GM19452 (cell line): ENCODE data around the gene APOBEC2.

ENCODE experiments used
- ATAC-seq: cut with Tn5 transposase; IDR thresholded peaks from one replicate; pipeline ENCODE4 v1.9.1; 2021; ENCODE audit not compliant: unreplicated experiment

Gene APOBEC2

DNA sequence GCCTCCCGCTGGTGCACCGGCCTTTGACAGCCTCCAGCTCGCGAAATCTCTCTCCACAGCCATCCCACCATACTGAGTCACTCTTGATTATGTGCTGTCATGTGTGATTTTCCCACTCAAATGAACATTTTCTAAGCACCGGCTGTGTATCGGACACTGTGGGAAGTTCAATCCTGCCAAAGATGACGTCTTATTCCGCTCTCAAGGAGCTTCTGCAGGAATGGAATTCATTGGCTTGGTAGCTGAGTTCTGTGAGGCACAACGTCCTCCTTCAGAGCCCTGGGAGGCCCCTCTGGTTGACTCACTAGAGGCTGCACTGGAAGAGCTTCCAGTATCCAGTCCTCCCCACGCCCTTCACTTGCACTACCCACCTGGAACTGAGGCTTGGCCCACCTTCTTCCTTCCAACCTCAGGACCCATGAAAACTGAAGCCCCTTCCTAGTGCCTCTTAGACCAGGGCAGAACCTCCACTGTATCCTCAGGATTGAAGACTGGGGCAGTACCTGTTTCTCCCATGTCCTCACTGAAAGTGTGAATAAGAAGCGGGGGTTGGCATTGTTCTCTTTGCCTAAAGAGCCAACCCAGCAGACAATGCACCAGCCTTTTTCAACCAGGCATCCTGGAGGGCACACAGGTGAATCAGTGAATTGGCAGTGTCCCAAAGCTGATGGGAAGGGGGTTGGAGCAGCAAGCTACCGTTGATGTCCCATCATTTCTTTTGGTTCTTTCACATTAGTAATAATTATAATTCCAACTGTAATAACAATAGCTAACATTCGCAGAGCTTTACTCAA, 15.7 kb upstream of the APOBEC2 start:
- no peak for ATAC-seq

DNA sequence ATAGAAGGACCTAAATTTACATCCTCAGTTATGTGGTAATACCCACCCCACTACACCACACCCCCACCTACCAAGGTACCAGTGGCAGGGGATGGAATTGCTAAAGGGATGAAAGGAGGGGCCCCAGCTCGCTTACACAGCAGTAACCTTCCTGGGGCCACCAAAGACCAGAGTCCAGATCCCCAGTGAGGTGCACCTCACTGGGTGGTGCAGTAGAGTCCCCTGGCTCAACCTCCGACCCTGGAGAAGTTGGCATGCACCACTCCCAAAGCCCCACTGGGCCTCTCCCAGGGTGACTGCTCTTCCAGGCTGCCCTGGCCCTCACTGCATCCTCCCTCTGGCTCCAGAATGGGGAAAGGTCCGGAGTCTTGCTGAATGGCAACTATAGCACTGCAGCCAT, 14.8 kb upstream of the APOBEC2 start:
- ATAC-seq: no peak

DNA sequence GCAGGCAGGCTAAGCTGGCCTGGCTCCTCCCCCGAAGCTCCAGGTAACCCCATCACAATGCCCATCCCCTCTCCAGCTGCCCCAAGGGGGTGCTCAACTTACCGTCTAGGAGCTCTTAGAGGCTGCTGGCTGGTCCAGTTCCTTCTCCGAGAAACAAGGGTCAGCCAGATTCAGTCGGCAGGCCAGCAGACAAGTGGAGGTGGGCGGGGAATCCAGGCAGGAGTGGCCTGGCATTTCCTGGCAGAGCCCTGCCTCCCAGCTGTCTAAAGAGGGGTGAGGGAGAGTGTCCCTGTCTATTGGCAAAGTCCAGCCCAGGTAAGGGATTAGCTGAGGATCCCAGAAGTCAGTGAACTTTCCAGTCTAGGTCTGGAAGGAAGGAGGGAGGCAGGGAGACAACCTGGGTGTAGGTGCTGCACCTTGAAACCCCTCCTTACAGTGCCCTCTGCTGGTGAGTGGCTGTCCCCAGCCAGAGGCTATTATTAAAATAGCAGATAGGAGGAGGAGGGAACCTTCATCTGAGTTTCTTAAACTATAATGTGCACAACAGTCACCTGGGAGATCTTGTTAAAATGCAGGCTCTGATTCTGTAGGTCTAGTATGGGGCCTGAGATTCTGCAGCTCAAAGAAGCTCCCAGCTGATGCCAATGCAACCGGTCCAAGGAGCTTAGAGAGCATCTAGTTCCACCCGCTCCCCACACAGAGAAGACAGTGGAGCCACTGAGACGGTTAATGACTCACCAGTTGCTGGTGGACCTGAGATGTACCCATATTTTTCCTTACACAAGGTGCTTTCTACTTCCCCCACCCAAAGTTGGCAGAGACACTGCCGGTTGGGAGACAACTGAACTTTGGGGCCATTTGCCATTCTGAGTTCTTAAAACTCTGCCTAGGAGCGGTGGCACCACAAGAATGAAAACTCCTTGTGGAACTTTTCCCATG, 13.7 kb upstream of the APOBEC2 start, which contains the start of gene UNC5CL:
UNC5CL (minus strand) TSS at position 162 of the 939 bp plus-strand sequence. CDS start 4,147 bp downstream, outside the sequence.
- ATAC-seq: no peak

DNA sequence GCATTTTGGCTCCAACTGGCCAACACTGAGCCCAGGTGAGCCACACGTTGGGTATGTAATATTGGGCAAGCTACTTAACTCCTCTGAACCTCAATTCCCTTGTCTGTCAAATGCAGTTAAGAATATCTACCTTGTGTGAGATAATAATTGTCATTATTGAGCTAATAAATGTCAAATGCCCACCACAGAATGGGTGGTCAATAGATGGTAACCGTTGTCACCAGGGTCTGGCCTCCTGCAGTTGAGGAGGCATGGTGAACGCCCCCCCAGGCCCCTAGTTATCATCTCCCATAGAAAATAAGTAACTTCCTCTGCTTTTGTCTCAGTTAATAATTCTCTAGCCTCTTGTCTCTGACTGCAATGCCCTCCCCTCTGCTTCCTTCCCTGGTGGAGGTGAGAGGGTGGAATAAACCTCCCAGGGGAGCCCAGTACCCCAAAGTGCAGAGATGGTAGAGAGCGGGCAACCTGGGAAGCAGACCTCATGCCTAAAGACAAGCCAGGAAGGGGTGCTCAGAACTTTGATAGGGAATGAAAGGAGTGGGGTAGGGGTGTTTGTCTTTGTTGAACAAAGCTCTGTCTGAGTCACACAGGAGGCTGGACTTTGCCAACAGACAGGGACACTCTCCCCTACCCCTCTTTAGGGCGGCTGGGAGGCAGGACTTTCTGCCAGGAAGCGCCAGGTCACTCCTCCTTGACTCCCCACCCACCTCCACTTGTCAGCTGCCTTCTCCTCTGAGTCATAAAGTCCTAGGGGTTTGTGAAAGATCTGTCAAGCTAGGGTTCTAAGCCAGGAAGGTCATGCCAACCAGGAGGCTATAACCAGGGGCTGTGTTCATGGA, 12.7 kb upstream of the APOBEC2 start:
- ATAC-seq: no peak

DNA sequence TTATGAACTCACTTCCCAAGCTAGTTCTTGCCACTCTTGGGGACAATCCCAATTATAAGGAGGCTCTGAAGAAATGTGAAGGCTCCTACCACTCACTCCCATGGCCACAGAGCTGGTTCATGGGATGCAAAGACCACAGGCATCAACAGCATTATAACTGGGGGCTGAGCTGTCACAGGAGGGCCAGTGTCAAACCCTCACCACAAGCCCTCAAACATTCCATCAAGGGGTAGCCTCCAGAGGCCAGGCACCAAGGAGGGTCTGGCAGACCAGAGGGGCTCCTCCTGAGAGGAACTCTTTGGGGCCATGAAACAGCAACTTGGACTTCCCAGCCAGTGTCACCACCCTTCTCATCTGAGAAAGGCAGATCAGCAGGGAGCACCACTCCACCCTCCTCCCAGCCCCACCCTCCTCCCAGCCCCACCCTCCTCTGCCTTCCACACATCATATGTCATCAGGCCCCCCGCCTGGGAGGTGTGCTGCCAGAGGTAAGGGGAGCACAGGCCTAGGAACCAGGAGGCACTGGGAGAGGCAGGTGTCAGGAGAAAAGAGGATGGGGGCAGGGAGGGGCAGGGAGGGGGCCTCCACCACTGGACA, 12.0 kb upstream of the APOBEC2 start:
- ATAC-seq: no peak

DNA sequence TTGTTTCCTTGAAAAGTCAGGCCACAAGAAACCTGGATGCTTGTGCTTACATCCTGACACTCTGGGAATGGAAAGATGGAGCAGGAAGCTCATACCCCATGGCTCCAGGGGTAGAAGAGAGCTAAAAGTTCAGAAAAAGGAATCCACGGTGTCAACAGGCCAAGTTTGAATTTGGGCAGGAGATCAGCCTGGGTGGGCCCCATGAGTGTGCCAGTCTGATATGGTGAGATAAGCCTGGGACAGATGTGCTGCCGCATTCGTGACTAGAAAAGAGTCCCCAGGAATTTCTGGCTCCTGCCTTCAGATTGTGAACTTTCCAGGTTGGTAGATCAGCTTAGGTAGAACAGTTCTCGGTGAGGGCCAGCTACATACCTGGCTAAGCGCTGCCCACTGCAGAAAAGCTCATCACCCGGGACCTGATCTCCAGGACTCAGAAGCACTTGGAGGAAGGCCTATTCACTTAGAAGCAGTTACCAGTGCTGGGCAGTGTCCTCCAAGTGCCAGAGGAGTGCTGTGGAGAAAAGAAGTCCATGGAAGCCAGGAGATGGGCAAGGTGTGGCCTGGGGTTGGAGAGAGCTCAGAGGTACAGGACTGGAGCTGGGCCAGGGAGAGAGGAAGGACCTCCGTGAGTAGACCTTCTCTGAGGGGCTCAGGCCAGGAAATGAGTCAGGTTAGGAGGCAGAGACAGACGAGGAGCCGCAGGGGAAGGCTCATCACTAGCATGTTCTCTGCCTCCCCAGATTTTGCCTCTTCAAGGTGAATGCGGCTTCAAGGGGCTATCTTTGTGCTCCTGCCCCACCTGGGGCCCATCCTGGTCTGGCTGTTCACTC, 10.6 kb upstream of the APOBEC2 start, which contains the start of gene TSPO2:
TSPO2 (plus strand) TSS at position 242 of the 830 bp plus-strand sequence; CDS start at position 761, 519 bp downstream.
- no peak for ATAC-seq

DNA sequence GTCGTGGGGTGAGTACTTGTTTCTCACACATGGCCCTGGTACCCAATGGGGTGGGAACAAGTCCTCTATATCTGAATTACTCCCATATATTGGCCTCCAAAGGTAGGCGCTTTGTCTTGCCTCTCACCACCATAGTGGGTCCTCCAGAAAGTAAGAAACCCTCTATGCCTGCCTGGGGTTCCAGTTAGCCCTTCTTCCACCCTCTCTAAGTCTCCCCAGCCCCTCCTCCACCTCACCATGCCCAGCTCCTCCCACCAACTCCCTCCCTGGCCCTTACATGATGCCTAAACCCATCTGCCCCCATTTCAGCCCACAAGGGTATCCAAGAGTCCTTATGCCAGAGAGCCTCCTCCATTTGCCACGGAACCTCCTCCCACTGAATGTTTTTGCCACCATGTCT, 9.9 kb upstream of the APOBEC2 start:
- no peak for ATAC-seq

DNA sequence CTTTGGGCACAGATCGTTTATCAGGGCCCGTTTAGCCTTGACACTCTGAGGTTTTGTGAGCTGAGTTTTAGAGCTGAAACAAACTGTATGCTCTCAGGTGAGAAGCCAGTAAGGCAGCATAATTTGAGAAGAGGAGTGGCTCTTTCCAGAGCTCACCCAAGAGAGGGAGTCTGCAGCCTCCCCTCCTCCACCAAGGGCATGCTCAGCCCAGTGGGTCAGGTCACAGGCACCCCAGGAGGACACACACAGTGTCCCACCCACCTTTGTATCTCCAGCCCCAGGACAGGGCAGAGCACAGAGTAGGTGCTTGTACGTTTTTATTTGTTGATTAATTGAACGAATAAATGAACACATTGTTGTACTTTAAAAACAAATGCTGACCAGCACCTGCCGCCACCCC, 7.3 kb upstream of the APOBEC2 start:
- no peak for ATAC-seq

DNA sequence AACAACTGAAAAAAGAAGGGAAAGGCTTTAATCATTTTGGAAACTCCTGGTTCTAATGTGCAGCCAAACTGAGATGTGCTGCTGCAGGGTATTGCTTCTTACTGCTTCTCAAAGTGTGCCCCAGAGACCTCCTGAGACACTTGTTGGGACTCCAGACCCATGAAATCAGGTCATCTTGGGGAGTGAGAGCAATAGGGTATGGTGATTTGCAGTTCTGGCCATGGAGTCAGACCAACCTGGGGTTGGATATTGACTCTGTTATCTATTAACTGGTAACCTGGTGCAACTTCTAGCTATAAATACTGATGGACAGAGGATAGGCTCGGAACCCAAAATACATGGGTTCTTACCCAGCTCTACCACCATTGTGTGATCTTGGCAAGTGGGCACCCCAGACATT, 6.9 kb upstream of the APOBEC2 start:
- ATAC-seq: no peak

DNA sequence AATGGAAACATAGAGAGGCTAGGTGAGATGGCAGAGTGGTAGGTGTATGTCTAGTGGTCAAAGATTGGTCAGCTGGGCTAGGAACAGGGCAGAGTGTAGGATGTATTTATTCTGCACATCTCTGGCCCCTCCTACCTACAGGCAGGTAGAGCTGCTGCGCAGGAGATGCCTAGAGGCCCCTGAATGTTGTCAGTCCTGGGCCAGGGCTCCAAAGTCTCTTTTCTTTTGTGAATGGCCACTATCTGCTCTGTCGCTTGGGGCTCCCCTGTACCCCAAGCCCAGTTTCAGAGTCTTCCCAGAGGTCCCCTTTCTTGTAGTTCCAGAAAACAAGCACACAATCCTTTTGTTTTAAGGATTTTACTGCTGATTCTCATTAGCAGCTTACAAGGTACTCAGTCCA, 5.7 kb upstream of the APOBEC2 start:
- ATAC-seq: no peak

DNA sequence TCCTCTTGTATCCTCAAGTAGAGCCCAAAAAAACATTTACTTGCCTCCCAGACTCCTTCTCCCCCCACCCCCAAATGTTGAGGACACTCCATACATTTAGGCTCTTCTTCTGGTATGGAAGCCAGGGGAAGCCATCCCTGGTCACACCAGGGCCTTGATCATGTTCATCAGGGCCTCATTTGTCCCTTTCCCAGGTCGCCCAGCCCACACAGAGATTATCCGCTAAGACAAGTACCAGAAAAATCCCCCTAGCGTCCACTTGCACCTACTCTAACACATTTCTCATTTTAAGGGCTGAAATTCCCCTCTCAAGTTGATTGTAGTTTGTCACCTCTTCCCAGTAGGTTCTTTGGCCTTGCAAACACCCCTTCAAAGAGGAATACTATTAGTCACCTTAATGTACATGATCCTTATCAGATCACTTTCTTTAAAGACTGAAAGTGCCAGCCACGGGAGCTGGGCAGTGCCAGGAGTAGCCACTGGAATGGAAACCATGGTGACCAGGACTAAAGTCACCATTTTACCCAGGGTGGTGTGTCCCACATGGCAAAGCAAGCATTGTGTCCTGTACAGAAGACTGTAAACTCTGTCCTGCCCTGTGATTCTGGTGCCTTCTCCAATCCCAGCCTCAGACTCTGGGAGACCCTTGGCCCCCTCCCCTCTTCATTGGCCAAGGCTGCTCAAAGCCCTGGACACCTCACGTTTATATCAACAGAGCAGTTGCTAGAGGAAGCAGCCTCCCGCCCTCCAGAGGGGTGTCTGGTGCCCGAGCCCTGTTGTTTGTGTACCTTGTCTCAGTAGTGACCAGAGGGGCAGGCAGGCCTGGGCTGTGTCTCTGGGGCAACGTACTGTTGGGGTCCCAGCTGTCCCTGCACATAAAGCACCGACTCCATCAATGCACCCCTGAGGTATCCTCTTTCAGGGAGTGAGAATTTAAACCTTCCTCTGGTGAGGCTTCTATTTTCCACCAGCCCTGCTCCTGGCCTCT, 5.0 kb upstream of the APOBEC2 start:
- ATAC-seq: no peak

DNA sequence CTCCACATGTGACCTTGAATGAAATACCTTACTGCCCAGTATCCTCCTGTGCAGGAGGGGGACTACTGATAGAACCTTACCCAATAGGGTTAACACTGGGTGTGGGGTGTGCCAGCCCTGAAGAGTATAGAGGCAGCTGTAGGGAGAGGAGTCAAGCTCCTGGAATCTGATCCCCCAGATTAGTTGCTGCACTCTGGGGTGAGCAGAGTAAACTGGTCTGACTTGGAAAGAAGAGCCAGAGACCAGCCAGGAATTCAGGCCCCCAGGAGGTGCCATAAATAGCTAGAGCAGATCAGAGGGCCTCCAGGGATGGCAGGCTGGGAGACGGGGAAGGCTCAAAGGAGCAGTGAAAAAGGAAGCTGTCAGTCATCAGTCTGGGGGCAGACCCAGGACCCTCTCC, 3.5 kb upstream of the APOBEC2 start:
- ATAC-seq: no peak

DNA sequence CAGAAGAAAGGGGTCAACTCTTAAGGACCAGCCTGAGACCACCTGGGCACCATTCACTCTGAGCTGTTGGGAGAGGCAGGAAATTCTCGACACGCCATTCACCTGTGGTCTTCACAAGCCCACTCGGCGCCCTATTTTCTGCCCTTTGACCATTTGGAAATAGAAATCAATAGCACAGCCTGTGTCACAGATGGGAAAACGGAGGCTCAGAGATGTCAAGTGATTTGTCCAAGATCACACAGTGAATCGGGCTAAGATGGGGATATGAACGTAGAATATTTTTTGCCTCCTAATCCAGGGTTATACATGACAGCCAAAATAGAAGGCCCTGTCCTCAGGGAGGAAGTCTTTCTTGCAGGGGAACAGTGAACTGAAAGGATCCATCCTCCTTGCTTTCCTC, 3.0 kb upstream of the APOBEC2 start:
- ATAC-seq: no peak

DNA sequence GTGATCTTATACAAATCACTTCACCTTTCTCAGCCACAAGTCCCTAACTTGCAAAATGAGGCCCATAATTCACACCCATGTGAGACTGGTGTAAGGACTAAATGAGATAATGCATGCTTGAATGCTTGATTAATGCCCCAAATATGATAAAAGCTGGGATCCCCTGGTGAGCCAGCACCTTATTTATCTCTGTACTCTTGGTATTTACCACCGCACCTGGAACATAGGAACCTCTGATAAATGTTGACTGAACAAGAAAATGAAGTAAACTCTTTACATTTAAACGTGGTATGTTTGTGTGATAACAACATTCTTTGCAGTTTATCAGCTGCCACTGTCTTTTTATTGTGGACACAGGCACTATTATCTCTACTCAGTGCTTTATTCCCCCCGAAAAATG, 2.5 kb upstream of the APOBEC2 start:
- no peak for ATAC-seq

DNA sequence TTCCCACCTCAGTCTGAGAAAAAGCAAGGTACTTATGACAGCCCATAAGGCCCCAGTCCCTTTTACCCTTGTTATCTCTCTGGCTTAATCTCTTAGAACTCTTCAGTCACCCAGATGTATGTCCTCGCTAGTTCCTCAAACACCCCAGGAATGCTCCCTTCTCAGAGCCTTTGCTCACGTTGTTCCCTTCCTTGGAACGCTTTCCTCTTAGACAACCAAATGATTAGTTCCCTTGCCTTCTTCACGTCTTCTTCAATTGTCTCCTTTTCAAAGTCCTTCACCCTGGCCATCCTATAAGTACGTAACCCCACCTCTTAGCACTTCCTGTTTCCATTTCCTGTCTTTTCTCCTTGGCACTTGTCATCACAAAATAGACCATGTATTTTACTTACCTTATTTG, 1.1 kb upstream of the APOBEC2 start:
- ATAC-seq: no peak

DNA sequence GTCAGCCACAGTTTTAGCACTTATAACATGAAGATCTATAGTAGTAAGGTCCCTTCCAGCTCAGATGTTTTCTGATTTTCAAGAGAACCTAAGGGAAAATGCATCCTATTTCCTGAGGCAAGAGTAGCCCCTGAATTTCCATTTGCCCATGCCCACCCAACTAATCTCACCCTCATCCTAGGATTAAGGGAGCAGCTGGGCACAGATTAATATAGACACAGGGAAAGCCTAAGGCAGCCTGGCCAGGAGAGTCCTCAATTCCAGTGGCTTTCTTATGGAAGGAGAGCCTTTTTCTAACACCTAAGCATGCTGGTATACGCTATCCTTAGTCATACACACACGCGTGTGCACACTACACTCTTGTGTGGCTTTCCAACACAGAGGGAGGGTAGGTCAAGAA, 1.5 kb downstream of the APOBEC2 start:
- ATAC-seq: no peak

DNA sequence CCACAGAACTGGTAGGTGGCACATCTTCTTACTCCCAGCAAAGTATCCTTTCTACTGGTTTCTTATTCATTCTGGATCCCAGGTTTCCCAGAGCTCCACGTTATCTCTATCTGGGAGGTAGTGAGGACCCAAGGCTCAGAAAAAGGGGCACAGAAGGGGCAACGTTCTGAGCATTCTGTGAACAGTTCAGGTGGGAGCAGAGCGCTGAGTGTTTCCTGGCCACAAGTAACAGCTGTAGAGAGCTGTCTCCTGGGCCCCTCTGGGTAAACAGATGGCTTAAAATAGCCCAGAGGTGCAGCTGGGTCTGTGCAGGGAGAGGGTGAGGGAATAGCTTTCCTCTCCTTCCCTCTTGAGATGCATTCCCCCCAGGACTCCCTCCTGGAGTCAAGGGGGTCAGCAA, 2.1 kb downstream of the APOBEC2 start:
- no peak for ATAC-seq

DNA sequence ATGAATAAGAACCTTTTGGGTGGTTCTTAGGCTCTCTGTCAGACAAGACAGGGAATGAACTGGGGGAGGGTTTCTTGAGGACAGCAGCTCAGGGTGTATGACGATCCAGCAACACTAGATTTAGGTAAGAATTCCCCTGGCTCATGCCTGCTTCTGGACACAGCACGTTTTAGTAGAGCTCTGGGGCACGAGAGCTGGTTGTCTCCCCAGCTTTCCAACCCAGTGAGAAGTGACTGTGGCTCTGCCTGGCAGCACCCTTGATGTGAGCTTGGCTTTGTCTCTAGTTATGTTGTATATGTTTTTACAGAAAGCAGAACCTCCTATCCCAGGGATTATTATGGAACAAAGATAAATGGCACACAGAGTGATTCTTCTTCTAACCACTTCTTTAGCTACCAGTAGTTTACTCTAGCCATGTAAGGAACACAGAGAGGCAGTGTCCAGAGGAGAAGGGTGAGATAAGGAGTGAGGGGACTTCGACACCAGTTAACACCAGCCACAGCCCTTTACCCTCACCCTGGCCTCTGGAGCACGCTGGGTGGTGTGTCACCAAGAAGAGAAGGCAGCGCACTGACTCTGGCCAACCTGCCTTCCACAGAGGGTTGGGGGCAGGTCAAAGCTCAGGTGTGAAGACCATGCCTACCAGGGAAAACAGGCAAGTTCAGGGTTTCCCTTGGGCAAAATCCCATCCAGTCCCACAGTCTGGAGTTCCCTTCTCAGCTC, 3.9 kb downstream of the APOBEC2 start:
- ATAC-seq: no peak
